Measurements from ENCODE around the gene NECTIN1.
A peak's percentile ranks its signal among the peaks of the same experiment; 100 is the strongest.

Gene NECTIN1

GRCh38 chr11:119640541-119640940 lies 88.5 kb downstream of the NECTIN1 start:
- DNase-seq (ENCODE audit: low spot score) = no peak

GRCh38 chr11:119639642-119640205 lies 89.3 kb downstream of the NECTIN1 start:
- DNase-seq (ENCODE audit: low spot score) = no peak

GRCh38 chr11:119638851-119639250 lies 90.1 kb downstream of the NECTIN1 start:
- no peak for DNase-seq (ENCODE audit: low spot score)

GRCh38 chr11:119637481-119637880 lies 91.5 kb downstream of the NECTIN1 start:
- peak; percentile 89 for DNase-seq (ENCODE audit: low spot score)

GRCh38 chr11:119635776-119636175 lies 93.2 kb downstream of the NECTIN1 start:
- DNase-seq (ENCODE audit: low spot score) = no peak

- DNase-seq (ENCODE audit: low spot score) = no peak
These were observed 93.8 kb downstream of the NECTIN1 start for GRCh38 chr11:119635041-119635740.

- DNase-seq (ENCODE audit: low spot score) = no peak
These were observed 94.7 kb downstream of the NECTIN1 start for GRCh38 chr11:119634301-119634700.

- no peak for DNase-seq (ENCODE audit: low spot score)
These were observed 99.0 kb downstream of the NECTIN1 start for GRCh38 chr11:119629834-119630624.

- DNase-seq (ENCODE audit: low spot score) = no peak
These were observed 99.9 kb downstream of the NECTIN1 start for GRCh38 chr11:119629085-119629484.

- no peak for DNase-seq (ENCODE audit: low spot score)
These were observed 101.7 kb downstream of the NECTIN1 start for GRCh38 chr11:119627286-119627685.

- DNase-seq (ENCODE audit: low spot score) = no peak
These were observed 102.1 kb downstream of the NECTIN1 start for GRCh38 chr11:119626871-119627270.

GRCh38 chr11:119626197-119626841 lies 102.7 kb downstream of the NECTIN1 start:
- DNase-seq (ENCODE audit: low spot score) = no peak

GRCh38 chr11:119625206-119625978 lies 103.6 kb downstream of the NECTIN1 start:
- DNase-seq (ENCODE audit: low spot score) = no peak

- no peak for DNase-seq (ENCODE audit: low spot score)
These were observed 104.4 kb downstream of the NECTIN1 start for GRCh38 chr11:119624629-119625028.

- peak; percentile 30 for DNase-seq (ENCODE audit: low spot score)
These were observed 104.8 kb downstream of the NECTIN1 start for GRCh38 chr11:119624102-119624615.

- no peak for DNase-seq (ENCODE audit: low spot score)
These were observed 105.3 kb downstream of the NECTIN1 start for GRCh38 chr11:119623682-119624081.

- DNase-seq (ENCODE audit: low spot score) = no peak
These were observed 106.4 kb downstream of the NECTIN1 start for GRCh38 chr11:119622454-119623143.

GRCh38 chr11:119619665-119620064 lies 109.3 kb downstream of the NECTIN1 start:
- DNase-seq (ENCODE audit: low spot score) = no peak

- no peak for DNase-seq (ENCODE audit: low spot score)
These were observed 110.6 kb downstream of the NECTIN1 start for GRCh38 chr11:119618208-119618909.

- no peak for DNase-seq (ENCODE audit: low spot score)
These were observed 111.7 kb downstream of the NECTIN1 start for GRCh38 chr11:119617340-119617713.
